ENCODE results near the gene CNTNAP2. TPM values are rescaled to one million over a fixed set of nuclear protein-coding genes. Genes with fewer than 3 reads are reported as not detected.
A peak's percentile ranks its signal among the peaks of the same experiment; 100 is the strongest.

The CNTNAP2 gene
- total RNA-seq, 2 experiments from 2014 or later = 0.28 TPM; not detected in 1

DNA sequence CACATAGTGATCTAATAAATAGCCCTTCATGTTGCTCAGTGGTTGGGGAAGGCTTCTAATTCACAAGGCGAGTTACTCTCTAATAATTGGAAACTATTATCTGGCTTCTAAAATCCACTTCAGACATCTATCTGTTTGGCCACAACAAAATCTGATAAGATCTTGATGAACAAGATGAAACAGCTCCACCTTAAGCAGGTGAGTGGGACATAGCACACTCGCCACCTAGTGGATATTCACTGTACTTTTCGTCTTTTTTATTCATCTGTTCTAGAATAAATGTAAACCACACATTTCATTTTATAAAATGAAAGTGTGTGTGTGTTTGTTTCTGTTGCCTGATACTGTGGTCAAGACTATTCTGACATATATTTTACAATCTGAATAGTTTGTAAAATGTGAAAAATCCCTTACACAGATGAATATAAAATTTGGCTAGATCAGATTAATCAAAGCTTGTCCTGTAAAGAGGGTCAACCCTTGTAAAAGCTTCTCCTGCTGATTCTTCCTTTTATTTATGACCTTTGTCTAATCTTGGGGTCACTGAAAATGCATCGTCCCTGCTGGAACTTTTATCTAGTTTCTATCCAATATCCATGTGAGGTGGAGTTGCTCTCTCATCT lies 26.5 kb upstream of the CNTNAP2 start:
- H2AFZ ChIP-seq (ENCODE audit: low read length) = peak overlapping the region; percentile 84
- DNase-seq (ENCODE audit: low spot score) = peak; percentile 83
- peak overlapping the region; percentile 28 for H3K27ac ChIP-seq (ENCODE audit: low read depth, low read length, poor library complexity, severe bottlenecking)
- no peaks in the 10 kb centered on the region for H3K9me3 ChIP-seq (ENCODE audit: low read length)
- H3K79me2 ChIP-seq (ENCODE audit: insufficient read depth, low read depth, low read length) = no peaks in the 10 kb centered on the region
- H3K36me3 ChIP-seq (ENCODE audit: insufficient read depth, low read length) = no peaks in the 10 kb centered on the region
- TF ChIP-seq, protein P1, sequence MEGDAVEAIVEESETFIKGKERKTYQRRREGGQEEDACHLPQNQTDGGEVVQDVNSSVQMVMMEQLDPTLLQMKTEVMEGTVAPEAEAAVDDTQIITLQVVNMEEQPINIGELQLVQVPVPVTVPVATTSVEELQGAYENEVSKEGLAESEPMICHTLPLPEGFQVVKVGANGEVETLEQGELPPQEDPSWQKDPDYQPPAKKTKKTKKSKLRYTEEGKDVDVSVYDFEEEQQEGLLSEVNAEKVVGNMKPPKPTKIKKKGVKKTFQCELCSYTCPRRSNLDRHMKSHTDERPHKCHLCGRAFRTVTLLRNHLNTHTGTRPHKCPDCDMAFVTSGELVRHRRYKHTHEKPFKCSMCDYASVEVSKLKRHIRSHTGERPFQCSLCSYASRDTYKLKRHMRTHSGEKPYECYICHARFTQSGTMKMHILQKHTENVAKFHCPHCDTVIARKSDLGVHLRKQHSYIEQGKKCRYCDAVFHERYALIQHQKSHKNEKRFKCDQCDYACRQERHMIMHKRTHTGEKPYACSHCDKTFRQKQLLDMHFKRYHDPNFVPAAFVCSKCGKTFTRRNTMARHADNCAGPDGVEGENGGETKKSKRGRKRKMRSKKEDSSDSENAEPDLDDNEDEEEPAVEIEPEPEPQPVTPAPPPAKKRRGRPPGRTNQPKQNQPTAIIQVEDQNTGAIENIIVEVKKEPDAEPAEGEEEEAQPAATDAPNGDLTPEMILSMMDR (conservative IDR thresholded peaks at IDR 0.05; ENCODE audit: low read length) = peak; percentile 98
- no peak for TF ChIP-seq EZH2phosphoT487 (IDR thresholded peaks at IDR 0.05; ENCODE audit: borderline replicate concordance, low read depth, low read length)
- H3K4me3 ChIP-seq (ENCODE audit: low read depth, low read length, poor library complexity, severe bottlenecking) = no peak overlapping the region
- no peaks in the 10 kb centered on the region for H3K9me2 ChIP-seq (ENCODE audit: insufficient read depth, low read length)
- ChIA-PET CTCF (ENCODE audit: unreplicated experiment) (interaction anchor here (0.9 to 1.1 kb wide), 2 partner anchors 207 to 440 kb away, joined by 3 read pairs; no protein-coding TSS in a partner anchor), POLR2A (interaction anchor here (0.5 to 3.0 kb wide), 14 partner anchors 10 to 1253 kb away, joined by 3 to 12 read pairs (median 3); no protein-coding TSS in a partner anchor)
- peaks cover 22% of the 10 kb centered on the region for H3K4me1 ChIP-seq (ENCODE audit: insufficient read depth, low read length, poor library complexity, severe bottlenecking)
- no TSS peak for BruUV-seq (replicated peaks)
- H3K4me2 ChIP-seq (ENCODE audit: low read length) = peak overlapping the region; percentile 23
- intact Hi-C loops (cut with micrococcal nuclease; ENCODE audit: unreplicated experiment) = loop anchor here (1.0 to 10.0 kb wide), 5 partner anchors 205 to 1054 kb away; no protein-coding TSS in a partner anchor
- no peaks in the 10 kb centered on the region for H4K20me1 ChIP-seq (ENCODE audit: insufficient read depth, low read length)

DNA sequence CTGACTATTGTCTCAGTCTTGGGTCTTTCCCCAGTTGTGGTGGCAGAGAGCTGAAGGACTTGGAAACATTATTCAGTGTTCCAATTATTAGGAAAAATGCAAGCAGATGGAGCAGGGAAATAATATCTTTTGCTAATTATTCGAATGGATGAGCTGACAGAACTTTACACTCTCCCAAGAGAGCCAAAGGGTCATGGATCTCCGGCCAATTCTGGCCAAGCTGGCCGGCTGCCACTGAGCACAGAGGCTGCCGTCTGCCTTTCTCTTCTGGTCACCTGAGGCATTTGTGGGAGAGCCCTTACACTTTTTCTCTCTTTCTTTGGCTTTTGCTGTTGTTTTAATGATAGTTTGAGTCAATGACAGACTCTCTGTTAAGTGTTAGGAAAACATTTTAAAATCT lies 22.2 kb upstream of the CNTNAP2 start:
- BruUV-seq (replicated peaks) = no TSS peak
- POLR2A ChIA-PET = no interaction called here
- DNase-seq (ENCODE audit: low spot score) = no peak
- H3K36me3 ChIP-seq (ENCODE audit: insufficient read depth, low read length) = no peaks in the 10 kb centered on the region
- TF ChIP-seq EZH2phosphoT487 (IDR thresholded peaks at IDR 0.05; ENCODE audit: borderline replicate concordance, low read depth, low read length) = no peak
- TF ChIP-seq, protein P1 (conservative IDR thresholded peaks at IDR 0.05; ENCODE audit: low read length) = no peak
- no peak overlapping the region for H3K4me3 ChIP-seq (ENCODE audit: low read depth, low read length, poor library complexity, severe bottlenecking)
- H3K4me1 ChIP-seq (ENCODE audit: insufficient read depth, low read length, poor library complexity, severe bottlenecking) = peaks cover 11% of the 10 kb centered on the region
- CTCF ChIA-PET (ENCODE audit: unreplicated experiment) = no interaction called here
- H3K79me2 ChIP-seq (ENCODE audit: insufficient read depth, low read depth, low read length) = no peaks in the 10 kb centered on the region
- H3K27ac ChIP-seq (ENCODE audit: low read depth, low read length, poor library complexity, severe bottlenecking) = no peak overlapping the region
- no peaks in the 10 kb centered on the region for H3K9me2 ChIP-seq (ENCODE audit: insufficient read depth, low read length)
- no peaks in the 10 kb centered on the region for H3K9me3 ChIP-seq (ENCODE audit: low read length)
- H4K20me1 ChIP-seq (ENCODE audit: insufficient read depth, low read length) = no peaks in the 10 kb centered on the region
- intact Hi-C loops (cut with micrococcal nuclease; ENCODE audit: unreplicated experiment) = loop anchor here (5.0 to 10.0 kb wide), 2 partner anchors 442 to 550 kb away; no protein-coding TSS in a partner anchor
- no peak overlapping the region for H3K4me2 ChIP-seq (ENCODE audit: low read length)
- no peak overlapping the region for H2AFZ ChIP-seq (ENCODE audit: low read length)

DNA sequence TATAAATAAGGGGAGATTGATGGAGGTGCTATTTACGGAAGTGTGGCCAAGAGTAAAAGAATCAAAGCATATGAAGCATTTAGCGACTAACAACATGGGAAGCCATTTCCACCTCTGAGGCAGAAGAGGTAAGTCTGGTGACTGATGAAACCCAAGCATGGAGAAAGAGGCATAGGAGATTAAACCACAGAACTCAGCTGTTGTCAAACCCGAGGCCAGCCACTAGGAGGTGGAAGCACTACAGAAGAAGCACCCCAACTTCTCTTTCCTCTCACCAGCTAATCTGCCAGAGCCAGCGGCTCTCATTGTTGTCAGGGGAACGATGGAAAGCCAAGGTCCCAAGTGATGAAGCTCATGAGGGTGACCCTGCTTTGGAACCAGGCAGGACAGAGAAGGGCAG lies 19.6 kb upstream of the CNTNAP2 start:
- no peak overlapping the region for H2AFZ ChIP-seq (ENCODE audit: low read length)
- no peak overlapping the region for H3K4me3 ChIP-seq (ENCODE audit: low read depth, low read length, poor library complexity, severe bottlenecking)
- H3K27ac ChIP-seq (ENCODE audit: low read depth, low read length, poor library complexity, severe bottlenecking) = no peak overlapping the region
- POLR2A ChIA-PET = interaction anchor here (0.6 kb wide), 1 partner anchor 607 kb away, joined by 4 read pairs; no protein-coding TSS in a partner anchor
- H3K9me2 ChIP-seq (ENCODE audit: insufficient read depth, low read length) = no peaks in the 10 kb centered on the region
- CTCF ChIA-PET (ENCODE audit: unreplicated experiment) = no interaction called here
- intact Hi-C loops (cut with micrococcal nuclease; ENCODE audit: unreplicated experiment) = loop anchor here (10.0 kb wide), 1 partner anchor 552 kb away; no protein-coding TSS in a partner anchor
- TF ChIP-seq EZH2phosphoT487 (IDR thresholded peaks at IDR 0.05; ENCODE audit: borderline replicate concordance, low read depth, low read length) = no peak
- TF ChIP-seq, protein P1 (conservative IDR thresholded peaks at IDR 0.05; ENCODE audit: low read length) = no peak
- H3K9me3 ChIP-seq (ENCODE audit: low read length) = no peaks in the 10 kb centered on the region
- no peaks in the 10 kb centered on the region for H3K36me3 ChIP-seq (ENCODE audit: insufficient read depth, low read length)
- DNase-seq (ENCODE audit: low spot score) = no peak
- H3K79me2 ChIP-seq (ENCODE audit: insufficient read depth, low read depth, low read length) = no peaks in the 10 kb centered on the region
- H3K4me2 ChIP-seq (ENCODE audit: low read length) = no peak overlapping the region
- BruUV-seq (replicated peaks) = no TSS peak
- H4K20me1 ChIP-seq (ENCODE audit: insufficient read depth, low read length) = no peaks in the 10 kb centered on the region
- H3K4me1 ChIP-seq (ENCODE audit: insufficient read depth, low read length, poor library complexity, severe bottlenecking) = no peaks in the 10 kb centered on the region
